HL-60/S4 (cell line): ENCODE results near the gene NHLH1.

Experiments
- in situ Hi-C: fragments of 300-500 bp; cut with MboI; formaldehyde crosslinking; loops from 2 replicates; pipeline ENCODE4 v1.14.3; 2022; ENCODE audit warnings: low sequenced_read_pairs

NHLH1 gene

DNA sequence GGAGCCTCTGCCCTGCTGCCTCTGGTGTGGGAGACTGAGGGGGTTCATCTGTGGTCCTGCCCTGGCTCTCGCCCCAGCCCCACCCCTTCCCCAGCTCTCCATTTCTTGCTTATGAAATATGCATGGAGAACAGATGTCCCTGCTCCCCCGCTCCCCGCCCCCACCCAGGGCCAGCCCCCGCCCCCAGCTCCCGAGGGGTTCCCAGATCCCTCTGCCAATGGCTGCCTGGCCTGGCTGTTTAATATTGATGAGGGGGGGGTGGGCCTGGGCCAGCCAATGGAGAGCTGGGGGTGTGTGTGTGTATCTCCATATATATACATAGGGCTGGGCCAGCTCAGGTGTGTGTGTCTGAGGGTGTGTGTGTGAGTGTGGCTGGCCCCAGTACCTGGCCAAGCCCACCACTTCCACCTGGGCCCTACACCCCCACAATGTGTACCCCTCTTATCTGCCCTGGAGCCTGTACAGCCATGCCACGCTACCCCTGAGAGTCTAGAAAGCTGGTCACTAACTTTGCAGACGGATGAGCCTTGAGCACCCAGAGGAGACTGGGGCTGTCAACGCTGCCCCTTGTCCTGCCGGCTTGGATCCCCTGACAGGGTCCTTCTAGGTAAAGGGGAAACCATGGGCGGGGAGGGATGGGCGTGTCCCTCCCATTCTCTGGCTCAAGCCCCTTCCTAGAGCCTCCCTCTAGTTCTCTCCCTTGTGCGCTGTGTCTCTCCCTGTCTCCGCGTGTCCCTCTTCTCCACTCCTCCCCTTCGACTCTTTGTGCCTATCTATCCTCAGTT is at the start of gene NHLH1:
Gene NHLH1, plus strand, starts transcription at position 341 of the 785 bp plus-strand sequence. CDS start 3,661 bp downstream, outside the sequence.
- in situ Hi-C loops = no loop called here

DNA sequence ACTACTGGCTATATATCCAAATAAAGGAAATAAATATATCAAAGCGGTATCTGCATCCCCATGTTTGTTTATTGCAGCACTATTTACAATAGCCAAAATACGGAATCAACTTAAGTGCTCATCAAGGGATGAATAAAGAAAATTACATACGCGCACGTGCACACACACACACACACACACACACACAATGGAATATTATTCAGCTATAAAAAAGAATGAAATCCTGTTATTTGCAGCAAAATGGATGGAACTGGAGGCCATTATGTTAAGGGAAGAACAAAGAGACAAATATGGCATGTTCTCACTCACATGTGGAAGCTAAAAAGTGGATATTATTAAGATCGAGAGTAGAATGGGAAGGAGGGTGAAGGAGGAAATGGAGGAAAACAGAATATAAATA is 44.0 kb upstream of the NHLH1 start:
- in situ Hi-C loops = no loop called here

DNA sequence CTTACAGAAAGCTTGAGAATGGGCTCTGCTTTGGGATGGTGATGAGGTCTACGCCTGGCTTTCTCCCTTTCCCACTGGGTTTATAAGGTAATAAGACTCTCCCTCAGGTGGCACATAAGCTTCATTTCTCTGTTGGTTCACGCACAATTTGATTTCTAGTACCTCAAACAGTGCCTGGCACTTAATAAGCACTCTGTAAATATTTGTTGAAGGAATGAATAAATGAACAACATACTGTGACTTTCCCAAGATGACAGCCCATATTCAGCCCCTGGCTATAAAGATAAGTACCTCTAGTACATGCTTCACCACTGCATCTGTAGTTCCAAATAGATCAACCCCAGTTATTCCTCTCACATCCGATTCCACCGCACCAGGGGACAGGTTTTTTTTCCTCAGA is 41.6 kb upstream of the NHLH1 start:
- in situ Hi-C loops = no loop called here

DNA sequence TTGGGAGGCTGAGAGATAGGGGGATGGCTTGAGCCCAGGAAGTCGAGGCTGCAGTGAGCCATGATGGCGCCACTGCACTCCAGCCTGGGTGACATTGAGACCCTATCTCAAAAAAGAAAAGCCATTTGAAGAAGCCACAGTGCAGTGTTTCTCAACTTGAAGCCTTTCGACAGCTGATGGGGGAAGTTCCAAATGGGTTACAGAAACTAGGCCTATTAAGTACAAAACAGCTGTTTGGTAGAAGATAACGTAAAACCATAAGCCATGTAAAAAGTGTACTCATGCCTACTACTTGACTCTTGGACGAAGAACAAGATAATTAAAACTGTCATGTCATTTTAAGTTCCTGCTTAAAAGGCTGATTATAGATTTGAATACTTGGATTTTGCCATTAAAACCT is 40.5 kb upstream of the NHLH1 start:
- in situ Hi-C loops = no loop called here

DNA sequence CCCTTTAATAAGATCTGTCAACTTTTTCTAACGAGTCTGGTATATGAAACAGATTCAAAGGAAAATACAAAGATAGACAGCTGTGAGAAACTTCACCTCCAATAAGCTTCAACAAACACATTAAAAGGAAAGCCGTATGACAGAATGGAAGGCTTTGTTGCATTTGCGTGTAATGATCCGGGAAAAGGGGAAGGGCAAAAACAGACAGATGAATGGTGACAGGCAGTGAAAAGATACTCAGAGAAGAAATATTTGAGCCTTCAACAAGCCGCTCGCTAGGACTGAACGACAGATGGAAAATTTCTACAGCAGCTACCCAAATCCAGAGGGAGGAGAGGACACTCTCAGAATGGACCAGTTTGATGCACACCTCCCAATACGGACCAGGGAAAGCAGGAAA is 38.7 kb upstream of the NHLH1 start:
- in situ Hi-C loops = no loop called here

DNA sequence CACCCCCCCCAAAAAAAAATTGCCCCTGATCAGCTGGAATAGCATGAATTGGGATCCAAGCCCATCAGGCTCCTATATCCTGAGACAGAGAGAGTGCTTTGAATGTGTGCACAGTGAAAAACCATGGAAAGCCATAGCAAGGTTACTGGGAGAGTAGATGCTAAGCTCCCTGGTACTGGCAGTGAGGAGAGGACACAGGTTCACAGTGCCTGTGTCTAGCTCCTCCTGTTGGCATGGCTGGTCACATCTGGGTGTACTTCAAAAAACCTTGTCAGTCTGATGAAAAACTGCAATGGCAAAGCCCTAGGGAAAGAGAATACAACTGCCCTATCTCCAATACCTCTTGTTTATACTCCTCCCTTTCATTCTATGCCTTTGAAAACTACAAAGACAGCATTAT is 36.8 kb upstream of the NHLH1 start:
- in situ Hi-C loops = no loop called here

DNA sequence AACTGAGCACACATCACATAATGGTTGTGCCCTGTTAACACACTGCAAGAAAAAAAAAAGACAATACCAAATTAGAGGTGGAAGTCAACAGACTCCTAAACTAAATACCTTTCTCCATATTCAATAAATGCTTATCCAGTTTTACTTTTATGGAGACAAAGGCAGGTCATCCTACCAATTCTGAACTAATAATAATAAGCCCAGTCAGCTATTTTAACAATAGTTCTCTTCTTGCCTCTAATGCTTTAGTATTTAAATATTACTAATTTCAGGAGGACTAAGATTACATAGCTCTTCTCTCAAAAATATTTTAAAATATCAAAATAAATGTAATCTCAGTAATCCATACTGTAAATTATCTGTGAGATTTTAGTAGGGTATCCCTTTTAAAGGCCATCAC is 34.4 kb upstream of the NHLH1 start:
- in situ Hi-C loops = no loop called here

DNA sequence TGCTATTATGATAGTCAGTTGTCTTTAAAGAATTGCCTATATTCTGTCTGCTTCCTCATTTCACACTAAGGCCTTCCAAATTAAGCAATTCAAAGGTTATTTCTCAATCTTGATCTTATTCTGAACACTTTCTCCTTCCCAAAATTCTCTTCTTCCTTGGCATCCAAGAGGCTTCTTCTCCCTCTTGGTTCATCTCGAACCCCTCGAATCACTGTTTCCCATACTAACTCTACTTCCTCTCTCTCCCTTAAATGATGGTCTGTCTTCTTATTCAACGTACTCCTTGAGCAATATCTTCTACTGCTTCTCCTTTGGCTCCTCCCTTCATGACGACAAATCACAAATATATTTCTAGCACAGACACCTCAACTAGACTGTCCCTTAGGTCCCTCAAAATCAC is 28.3 kb upstream of the NHLH1 start:
- in situ Hi-C loops = no loop called here

DNA sequence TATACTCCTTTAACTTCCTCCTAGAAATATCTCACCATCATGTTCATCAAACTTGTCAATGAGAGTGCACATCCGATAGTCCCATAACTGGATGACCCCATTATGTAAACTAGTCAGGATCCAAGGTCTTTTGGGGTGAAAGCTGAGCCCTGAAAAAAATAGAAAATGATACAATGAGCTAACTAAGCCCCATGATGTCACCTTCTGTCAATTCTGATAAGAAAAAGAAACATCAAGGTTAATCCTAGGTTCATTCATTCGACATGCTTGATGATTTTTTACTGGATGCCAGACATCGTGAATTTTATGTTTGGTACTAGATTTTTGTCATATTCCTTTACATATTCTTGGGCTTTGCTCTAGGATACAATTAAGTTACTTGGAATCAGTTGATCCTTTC is 26.7 kb upstream of the NHLH1 start:
- in situ Hi-C loops = no loop called here

DNA sequence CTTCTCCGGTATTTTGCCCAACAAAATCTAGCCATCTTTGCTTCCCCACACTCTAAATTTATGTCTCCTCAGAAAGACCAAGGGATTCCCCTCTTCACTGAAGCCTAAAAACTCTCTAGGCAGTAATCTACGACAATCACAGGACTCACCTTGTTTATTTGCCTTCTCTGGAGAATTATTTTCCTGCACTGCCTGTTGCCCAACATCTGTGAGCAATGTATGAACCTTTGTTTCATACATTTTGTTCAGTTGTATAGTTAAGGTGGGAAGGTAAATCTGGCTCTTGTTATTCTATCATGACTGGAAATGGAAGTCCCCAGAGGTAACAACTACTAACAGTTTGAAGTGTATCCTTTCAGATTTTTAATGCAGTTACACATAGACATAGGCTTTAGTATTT is 26.0 kb upstream of the NHLH1 start:
- in situ Hi-C loops = no loop called here

DNA sequence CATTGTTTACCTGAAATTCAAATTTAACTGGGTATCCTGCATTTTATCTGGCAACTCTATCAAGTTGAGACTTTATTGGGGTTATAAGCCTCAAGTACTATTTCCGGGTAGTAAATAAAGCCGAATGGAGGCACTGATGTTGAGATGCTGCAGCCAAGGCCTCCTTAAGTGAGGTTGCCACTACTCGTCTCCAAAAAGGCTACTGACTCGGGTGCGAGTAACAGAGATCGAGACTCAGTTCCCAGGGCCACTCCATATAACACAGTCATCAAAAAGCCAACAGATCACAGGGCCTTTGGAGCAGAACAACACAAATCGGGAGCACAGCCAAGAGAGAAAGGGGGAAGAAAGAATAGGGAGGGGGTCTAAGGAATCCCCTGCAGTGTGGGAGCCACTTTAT is 24.3 kb upstream of the NHLH1 start:
- in situ Hi-C loops = no loop called here

DNA sequence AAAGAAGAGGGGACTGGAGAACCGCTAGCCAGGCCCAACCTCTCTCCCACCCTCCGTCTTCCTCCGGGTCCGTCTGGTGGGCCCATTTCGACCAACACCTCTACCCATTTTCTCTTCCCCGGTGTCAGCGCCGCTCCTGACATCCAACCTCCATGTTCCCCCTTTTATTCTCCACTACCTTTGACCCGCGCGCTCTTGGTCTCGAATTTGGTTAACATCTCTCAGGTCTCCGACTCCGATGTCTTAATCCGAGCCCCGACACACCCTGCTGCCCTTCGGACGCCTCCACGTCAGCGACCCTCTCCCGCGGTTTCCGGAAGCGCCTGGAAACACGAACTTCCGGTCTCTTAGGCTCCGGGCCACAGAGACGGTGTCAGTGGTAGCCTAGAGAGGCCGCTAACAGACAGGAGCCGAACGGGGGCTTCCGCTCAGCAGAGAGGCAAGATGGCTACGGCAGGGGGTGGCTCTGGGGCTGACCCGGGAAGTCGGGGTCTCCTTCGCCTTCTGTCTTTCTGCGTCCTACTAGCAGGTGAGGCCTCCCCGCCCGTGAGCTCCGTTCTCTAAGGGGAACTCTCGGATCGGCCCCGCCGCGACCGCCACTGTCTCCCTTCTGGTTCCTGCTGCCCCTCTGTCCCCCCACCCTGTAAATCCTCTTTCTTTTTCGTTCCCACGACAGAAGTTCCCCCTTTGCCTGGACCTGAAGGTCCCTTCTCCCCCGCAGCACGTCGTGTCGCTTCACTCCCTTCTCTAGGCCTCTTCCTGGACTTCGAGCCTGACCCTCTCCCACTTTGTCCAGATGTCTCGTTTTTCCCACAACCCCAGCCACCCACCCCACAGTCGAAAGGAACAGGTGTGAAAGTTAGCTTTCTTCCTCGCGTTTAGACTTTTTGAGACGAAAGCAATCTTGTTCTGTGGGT is 23.7 kb upstream of the NHLH1 start, which contains the start of the genes COPA and NCSTN:
Gene COPA, minus strand, starts transcription at position 298 of the 917 bp plus-strand sequence. Its CDS starts 80 bp downstream, at position 218.
Gene NCSTN, plus strand, starts transcription at position 431 of the 917 bp plus-strand sequence. Its CDS starts 14 bp downstream, at position 445.
- in situ Hi-C loops = no loop called here

DNA sequence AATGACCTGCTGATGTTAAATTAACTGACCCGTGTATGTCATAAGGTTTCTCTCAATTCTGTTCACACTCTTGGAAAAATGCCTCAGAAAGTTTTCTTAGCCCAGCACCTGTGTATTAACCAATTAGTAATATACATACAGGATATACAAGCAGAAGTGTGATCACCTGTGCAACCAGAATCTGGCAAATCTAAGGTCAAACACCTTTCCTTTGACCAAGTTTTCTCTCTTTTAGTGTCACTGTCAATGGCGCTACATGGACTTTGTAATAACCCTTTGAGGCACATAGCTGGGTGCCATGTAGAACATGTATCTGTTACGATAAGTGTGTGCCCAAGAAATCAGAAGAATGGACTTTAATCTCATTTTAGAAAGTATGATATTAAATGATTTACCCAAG is 22.6 kb upstream of the NHLH1 start:
- in situ Hi-C loops = no loop called here

DNA sequence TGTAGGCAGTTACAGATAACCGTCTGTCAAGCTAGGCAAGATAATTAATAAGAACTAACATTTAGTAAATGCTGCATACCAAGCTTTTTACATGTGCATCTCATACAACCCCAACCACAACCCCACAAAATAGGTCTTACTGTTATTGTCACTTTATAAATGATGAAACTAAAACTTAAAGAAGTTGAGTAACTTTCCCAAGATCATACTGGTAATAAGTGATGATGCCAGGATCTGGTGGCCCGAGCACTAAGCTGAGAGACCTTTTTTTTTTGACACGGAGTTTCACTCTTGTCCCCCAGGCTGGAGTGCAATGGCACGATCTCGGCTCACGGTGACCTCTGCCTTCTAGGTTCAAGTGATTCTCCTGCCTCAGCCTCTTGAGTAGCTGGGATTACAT is 21.9 kb upstream of the NHLH1 start:
- in situ Hi-C loops = no loop called here

DNA sequence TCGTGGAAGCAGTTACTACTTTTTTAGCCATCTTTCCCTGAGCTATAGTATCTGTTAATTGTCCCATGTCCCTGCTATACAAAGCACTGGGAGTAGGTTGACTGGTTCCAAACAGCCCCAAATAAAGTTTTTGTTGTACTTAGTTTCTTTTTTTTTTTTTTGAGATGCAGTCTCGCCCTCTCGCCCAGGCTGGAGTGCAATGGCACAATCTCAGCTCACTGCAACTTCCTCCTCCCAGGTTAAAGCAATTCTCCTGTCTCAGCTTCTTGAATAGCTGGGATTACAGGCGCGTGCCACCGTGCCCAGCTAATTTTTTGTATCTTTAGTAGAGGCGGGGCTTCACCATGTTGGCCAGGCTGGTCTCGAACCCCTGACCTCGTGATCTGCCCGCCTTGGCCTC is 20.4 kb upstream of the NHLH1 start:
- in situ Hi-C loops = no loop called here

DNA sequence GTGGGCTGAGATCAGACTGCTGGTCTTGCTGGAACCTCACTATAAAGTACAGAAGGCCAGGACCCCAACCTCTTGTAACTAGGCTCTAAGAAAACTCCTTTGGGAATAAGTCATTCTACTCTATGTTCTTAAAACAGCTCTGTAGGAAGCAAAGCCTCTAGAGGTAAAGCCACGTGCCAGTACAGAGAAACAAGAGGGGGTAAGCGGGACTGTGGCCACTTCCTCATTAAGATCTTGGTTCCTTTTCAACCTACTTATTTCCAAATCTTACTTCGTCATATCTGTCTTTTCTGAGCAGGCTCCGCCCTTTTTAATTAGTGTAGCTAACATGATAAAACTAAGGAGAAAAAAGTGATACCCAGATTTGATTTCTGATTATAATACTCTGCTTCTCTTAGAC is 19.9 kb upstream of the NHLH1 start:
- in situ Hi-C loops = no loop called here

DNA sequence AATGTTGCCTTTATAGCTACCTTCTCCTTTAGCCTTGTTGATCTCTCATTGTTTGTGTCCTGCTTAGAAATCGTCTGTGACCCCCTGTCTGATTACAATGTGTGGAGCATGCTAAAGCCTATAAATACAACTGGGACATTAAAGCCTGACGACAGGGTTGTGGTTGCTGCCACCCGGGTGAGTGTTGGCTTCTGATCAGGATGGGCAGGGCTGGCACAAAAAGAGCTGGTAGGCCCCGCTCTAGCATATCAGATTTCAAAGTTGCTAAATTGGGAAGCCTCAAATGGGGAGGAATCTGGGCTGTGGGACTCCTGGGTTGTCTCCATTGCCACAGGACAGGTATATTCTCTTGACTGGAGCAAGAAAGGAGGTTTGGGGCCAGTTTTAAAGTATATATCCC is 15.2 kb upstream of the NHLH1 start:
- in situ Hi-C loops = no loop called here

DNA sequence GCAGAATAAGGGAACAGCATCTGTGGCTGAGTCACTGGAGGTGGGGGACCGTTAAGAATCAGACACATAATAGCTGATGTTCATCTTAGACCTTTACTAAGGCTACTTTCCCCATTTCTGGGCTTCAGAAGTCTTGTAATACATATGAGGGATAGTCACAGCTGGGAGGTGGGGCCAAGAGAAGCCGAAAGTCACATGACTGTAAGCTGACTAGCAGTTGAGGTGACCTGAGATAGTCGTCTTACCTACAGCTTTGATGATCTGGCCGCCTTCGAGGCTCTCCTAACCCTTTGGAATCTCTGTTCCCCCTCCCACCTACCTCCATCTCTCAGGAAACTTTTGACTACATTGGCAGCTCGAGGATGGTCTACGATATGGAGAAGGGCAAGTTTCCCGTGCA is 14.3 kb upstream of the NHLH1 start:
- in situ Hi-C loops = no loop called here

DNA sequence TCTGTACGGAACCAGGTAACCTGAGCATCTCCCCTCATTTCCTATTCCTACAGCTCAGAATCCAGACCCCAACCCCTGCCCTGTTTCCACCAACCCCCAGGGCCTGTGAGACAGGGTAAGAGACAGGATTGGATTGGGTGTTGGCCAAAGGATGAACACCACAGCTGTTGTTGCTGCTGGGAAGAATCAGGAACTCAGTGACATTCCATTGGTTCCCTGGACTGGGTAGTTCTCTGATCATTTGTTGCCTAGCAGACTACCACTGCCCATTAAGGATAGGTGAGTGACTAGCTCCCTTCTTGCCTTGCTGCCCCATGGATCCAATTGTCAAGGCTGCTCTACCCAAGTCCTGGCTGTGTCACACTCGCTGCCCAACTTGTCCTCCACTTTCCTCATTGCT is 13.6 kb upstream of the NHLH1 start:
- in situ Hi-C loops = no loop called here

DNA sequence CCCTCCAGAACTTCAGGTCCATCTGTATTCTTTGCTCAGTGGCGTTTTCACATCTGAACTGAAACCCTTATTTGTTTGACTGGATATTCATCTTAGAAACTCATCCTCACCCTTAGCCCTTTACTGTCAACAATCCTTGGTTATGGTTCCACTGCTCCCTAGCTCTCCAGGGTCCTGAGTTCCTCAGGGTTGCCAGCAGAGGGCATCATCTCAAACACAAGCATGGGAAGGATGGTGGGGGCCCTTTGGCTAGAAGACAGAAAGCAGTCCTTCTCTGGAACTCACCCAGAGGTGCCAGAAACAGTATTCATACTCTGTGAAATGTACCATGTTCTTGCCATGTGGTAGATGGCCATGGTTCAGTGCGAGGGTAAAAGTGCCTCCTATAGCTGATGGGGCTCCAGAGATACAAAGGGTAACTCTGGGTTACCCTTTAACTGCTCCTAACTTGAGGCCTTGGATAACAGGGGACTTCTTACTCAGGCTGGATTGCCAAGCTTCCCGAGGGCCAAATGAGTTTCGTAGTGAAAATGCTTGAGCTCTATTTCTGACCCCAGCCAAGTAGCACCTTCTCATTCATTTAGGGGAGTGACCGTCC is 12.4 kb upstream of the NHLH1 start:
- in situ Hi-C loops = no loop called here

DNA sequence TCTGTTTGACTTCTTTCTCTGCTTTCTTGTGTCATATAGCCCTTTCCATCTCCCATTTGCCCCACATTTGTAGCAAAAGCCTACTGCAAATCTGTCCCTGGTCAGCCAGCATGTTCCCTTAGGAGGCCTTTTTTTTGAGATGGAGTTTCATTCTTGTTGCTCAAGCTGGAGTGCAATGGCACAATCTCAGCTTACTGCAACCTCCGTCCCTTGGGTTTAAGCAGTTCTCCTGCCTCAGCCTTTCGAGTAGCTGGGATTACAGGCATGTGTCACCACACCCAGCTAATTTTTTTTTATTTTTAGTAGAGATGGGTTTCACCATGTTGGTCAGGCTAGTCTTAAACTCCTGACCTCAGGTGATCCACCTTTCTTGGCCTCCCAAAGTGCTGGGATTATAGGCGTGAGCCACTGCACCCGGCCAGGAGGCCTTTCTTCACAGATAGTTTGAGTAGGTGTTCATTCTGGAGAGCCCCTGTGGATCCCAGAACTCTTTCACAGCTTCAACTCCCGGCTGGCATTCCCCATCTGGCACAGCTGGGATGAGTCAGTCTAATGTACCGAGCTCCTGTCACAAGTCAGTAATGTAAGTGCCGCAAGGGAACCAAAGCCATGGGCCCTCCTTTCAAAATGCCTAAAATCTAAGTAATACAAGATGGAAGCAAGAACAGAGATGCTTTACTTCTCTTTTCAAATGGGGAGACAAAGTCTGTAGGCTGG is 9.4 kb upstream of the NHLH1 start:
- in situ Hi-C loops = no loop called here
